Kidney epithelial cell (primary cell): Measurements from ENCODE around the gene CD300C. TPM values are rescaled to one million over a fixed set of nuclear protein-coding genes. Genes with fewer than 3 reads are reported as not detected.
"Not testable (repeated sequence)": the region's sequence is repeated elsewhere in the genome, so short reads cannot be mapped to it uniquely, and the experiment has no call there.

Experiments
- DNase-seq: peaks from one replicate; pipeline ENCODE4 v3.0.0-alpha.2; 2010; ENCODE audit warnings: low read depth
- H3K27me3 ChIP-seq: 2 replicates; pipeline ENCODE4 v1.6.0; 2011; ENCODE audit warnings: low read length; ENCODE audit not compliant: control insufficient read depth, insufficient read depth
- H3K36me3 ChIP-seq: 2 replicates; pipeline ENCODE4 v1.5.1; 2011; ENCODE audit warnings: low read length; ENCODE audit not compliant: control insufficient read depth, insufficient read depth
- H3K4me3 ChIP-seq: 2 replicates; pipeline ENCODE4 v1.5.1; 2011; ENCODE audit warnings: low read depth, mild to moderate bottlenecking, control low read depth, low read length
- total RNA-seq: library from RNA; depleted of rRNA; stranded (reverse); fragments of >200 nt; gene quantifications from 2 replicates; pipeline ENCODE4 v1.2.3, GENCODE V29; 2015
- TF ChIP-seq, protein P1 (sequence below): IDR thresholded peaks from 2 replicates; pipeline ENCODE4 v1.5.1; 2011; ENCODE audit warnings: mild to moderate bottlenecking, moderate library complexity, low read length, control low read depth, inconsistent platforms; ENCODE audit not compliant: insufficient read depth, poor library complexity, severe bottlenecking

CD300C gene
- total RNA-seq, 1 donor from 2014 or later, result not detected

DNA sequence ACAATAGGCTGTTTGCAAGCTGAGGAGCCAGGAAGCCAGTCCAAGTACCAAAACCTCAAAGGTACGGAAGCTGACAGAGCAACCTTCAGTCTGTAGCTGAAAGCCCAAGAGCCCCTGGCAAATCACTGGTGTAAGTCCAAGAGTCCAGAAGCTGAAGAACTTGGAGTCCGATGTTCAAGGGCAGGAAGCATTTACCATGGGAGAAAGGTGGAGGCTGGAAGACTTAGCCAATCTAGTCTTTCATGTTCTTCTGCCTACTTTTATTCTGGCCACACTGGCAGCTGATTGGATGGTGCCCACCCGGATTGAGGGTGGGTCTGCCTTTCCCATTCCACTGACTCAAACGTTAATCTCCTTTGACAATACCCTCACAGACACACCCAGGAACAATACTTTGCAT lies 30.0 kb downstream of the CD300C start:
- DNase-seq, result no peak
- H3K27me3 ChIP-seq, result no peaks in the 10 kb centered on the region
- TF ChIP-seq, protein P1, sequence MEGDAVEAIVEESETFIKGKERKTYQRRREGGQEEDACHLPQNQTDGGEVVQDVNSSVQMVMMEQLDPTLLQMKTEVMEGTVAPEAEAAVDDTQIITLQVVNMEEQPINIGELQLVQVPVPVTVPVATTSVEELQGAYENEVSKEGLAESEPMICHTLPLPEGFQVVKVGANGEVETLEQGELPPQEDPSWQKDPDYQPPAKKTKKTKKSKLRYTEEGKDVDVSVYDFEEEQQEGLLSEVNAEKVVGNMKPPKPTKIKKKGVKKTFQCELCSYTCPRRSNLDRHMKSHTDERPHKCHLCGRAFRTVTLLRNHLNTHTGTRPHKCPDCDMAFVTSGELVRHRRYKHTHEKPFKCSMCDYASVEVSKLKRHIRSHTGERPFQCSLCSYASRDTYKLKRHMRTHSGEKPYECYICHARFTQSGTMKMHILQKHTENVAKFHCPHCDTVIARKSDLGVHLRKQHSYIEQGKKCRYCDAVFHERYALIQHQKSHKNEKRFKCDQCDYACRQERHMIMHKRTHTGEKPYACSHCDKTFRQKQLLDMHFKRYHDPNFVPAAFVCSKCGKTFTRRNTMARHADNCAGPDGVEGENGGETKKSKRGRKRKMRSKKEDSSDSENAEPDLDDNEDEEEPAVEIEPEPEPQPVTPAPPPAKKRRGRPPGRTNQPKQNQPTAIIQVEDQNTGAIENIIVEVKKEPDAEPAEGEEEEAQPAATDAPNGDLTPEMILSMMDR, result no peak
- H3K4me3 ChIP-seq, result no peak overlapping the region
- H3K36me3 ChIP-seq, result no peaks in the 10 kb centered on the region

DNA sequence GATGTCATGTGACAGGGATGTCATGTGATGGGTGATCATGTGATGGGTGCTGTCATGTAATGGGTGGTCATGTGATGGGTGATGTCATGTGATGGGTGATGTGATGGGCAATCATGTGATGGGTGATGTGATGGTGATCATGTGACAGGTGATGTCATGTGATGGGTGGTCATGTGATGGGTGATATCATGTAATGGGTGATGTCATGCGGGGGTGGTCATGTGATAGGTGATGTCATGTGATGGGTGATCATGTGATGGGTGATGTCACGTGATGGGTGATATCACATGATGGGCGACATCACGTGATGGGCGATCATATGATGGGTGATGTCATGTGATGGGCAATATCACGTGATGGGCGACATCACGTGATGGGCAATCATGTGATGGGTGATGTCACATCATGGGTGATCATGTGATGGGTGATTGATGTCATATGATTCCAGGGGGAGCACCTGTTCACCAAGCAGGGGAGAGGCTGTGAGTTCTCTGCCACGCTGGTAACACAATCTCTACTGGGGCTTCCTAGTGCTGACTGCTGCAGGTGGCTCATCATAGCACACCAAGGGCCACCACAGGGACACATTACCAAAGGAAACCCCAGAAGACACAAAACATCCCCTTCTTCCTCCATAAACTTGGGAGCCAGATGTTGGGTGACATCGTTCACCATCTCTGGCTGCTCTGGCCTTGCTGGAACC lies 31.1 kb downstream of the CD300C start:
- Histone ChIP-seq H3K36me3 (no peaks in the 10 kb centered on the region), H3K4me3 (no peak overlapping the region), H3K27me3 (no peaks in the 10 kb centered on the region)
- no peak for DNase-seq
- TF ChIP-seq, protein P1, result no peak

GRCh38 chr17:74513987-74514631 lies 31.8 kb downstream of the CD300C start:
- no peak for DNase-seq
- no peaks in the 10 kb centered on the region for H3K36me3 ChIP-seq
- H3K27me3 ChIP-seq, result no peaks in the 10 kb centered on the region
- H3K4me3 ChIP-seq, result no peak overlapping the region
- TF ChIP-seq, protein P1, result no peak

- Histone ChIP-seq H3K36me3 (no peaks in the 10 kb centered on the region), H3K27me3 (no peaks in the 10 kb centered on the region), H3K4me3 (no peak overlapping the region)
- TF ChIP-seq, protein P1, result no peak
- DNase-seq, result peak; percentile 65
These were observed 33.3 kb downstream of the CD300C start for GRCh38 chr17:74512624-74513091.

GRCh38 chr17:74512036-74512435 lies 33.9 kb downstream of the CD300C start:
- Histone ChIP-seq H3K36me3 (no peaks in the 10 kb centered on the region), H3K4me3 (no peak overlapping the region), H3K27me3 (no peaks in the 10 kb centered on the region)
- DNase-seq, result no peak
- TF ChIP-seq, protein P1, result no peak

DNA sequence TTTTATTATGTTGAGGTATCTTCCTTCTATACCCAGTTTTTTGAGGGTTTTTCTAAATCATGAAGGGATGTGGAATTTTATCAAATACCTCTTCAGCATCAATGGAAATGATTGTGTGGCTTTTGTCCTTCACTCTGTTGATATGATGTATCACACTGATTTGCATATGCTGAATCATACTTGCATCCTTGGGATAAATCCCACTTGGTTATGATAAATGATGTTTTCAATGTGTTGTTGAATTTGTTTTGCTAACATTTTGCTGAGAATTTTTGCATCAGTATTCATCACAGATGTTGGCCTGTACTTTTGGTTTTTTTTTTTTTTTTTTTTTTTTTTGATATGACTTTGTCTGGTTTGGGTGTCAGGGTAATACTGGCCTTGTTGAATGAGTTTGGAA lies 37.8 kb downstream of the CD300C start:
- no peak for DNase-seq
- no peaks in the 10 kb centered on the region for H3K27me3 ChIP-seq
- TF ChIP-seq, protein P1, result no peak
- H3K4me3 ChIP-seq, result no peak overlapping the region
- no peaks in the 10 kb centered on the region for H3K36me3 ChIP-seq

- DNase-seq, result not testable (repeated sequence)
These were observed 42.0 kb downstream of the CD300C start for GRCh38 chr17:74503949-74504348.

More at GRCh38 chr17:74503949-74504348, 42.0 kb downstream of the CD300C start:
- not testable (repeated sequence) for H3K36me3 ChIP-seq, H3K4me3 ChIP-seq, H3K27me3 ChIP-seq
